ENCODE results near the gene CDC42EP1. TPM values are rescaled to one million over a fixed set of nuclear protein-coding genes. Genes with fewer than 3 reads are reported as not detected.
"Not testable (repeated sequence)": the region's sequence is repeated elsewhere in the genome, so short reads cannot be mapped to it uniquely, and the experiment has no call there.

The CDC42EP1 gene
- polyA plus RNA-seq, 3 donors, result 45.0 to 59.7 (median 58.2) TPM

- no peak for DNase-seq
These were observed 11.1 kb downstream of the CDC42EP1 start for GRCh38 chr22:37571258-37571991.

- no peak for DNase-seq
These were observed 11.7 kb downstream of the CDC42EP1 start for GRCh38 chr22:37571992-37572373.

GRCh38 chr22:37575490-37576003, 15.3 kb downstream of the CDC42EP1 start:
- no peak for DNase-seq

GRCh38 chr22:37578002-37578401, 17.7 kb downstream of the CDC42EP1 start:
- no peak for DNase-seq

- DNase-seq, result no peak
These were observed 21.2 kb downstream of the CDC42EP1 start for GRCh38 chr22:37581504-37581903.

GRCh38 chr22:37582526-37582925, 22.2 kb downstream of the CDC42EP1 start:
- no peak for DNase-seq

- no peak for DNase-seq
These were observed 28.4 kb downstream of the CDC42EP1 start for GRCh38 chr22:37588546-37589215.

GRCh38 chr22:37589636-37590035, 29.4 kb downstream of the CDC42EP1 start:
- no peak for DNase-seq

GRCh38 chr22:37591081-37591480, 30.8 kb downstream of the CDC42EP1 start:
- not testable (repeated sequence) for DNase-seq

GRCh38 chr22:37591823-37592404, 31.6 kb downstream of the CDC42EP1 start:
- no peak for DNase-seq

GRCh38 chr22:37594237-37594636, 34.0 kb downstream of the CDC42EP1 start:
- no peak for DNase-seq

- DNase-seq, result no peak
These were observed 38.9 kb downstream of the CDC42EP1 start for GRCh38 chr22:37599153-37599552.

GRCh38 chr22:37601203-37601539, 40.9 kb downstream of the CDC42EP1 start:
- no peak for DNase-seq

- DNase-seq, result peak; percentile 84
These were observed 41.5 kb downstream of the CDC42EP1 start for GRCh38 chr22:37601540-37602442.

- DNase-seq, result not testable (repeated sequence)
These were observed 42.4 kb downstream of the CDC42EP1 start for GRCh38 chr22:37602546-37603277.

- no peak for DNase-seq
These were observed 43.8 kb downstream of the CDC42EP1 start for GRCh38 chr22:37604074-37604473.

- DNase-seq, result no peak
These were observed 44.6 kb downstream of the CDC42EP1 start for GRCh38 chr22:37604875-37605274.

GRCh38 chr22:37607010-37607934, 47.0 kb downstream of the CDC42EP1 start:
- DNase-seq, result peak; percentile 86

GRCh38 chr22:37607935-37608476, 47.7 kb downstream of the CDC42EP1 start:
- no peak for DNase-seq
